Ovary (tissue), 9 donors: ENCODE measurements around the gene SORCS2. TPM values are rescaled to one million over a fixed set of nuclear protein-coding genes. Genes with fewer than 3 reads are reported as not detected.

ENCODE experiments used
- DNase-seq, 5 donors: peaks; one replicate each; pipeline ENCODE4 v3.0.0-alpha.2; 2019 to 2020
- H3K27ac ChIP-seq, 2 donors: fragments of 200-600 bp; one replicate each; pipeline versions ENCODE4 v1.5.1 to v1.8.0; 2019 to 2022
- H3K27me3 ChIP-seq: fragments of 200-600 bp; one replicate; pipeline ENCODE4 v1.8.0; 2022
- H3K36me3 ChIP-seq: fragments of 200-600 bp; sonication (generic); one replicate; pipeline ENCODE4 v1.5.1; 2019
- H3K4me1 ChIP-seq: one replicate; pipeline ENCODE4 v1.8.1; 2013; ENCODE audit warnings: mild to moderate bottlenecking, moderate library complexity; ENCODE audit not compliant: insufficient read depth
- H3K4me3 ChIP-seq: fragments of 200-600 bp; sonication (generic); one replicate; pipeline ENCODE4 v1.5.1; 2017
- H3K9me3 ChIP-seq, 2 donors: fragments of 200-600 bp in 1 of 2; sonication (generic) in 1 of 2; one replicate each; pipeline versions ENCODE4 v1.5.1 to v1.8.1; 2013 to 2019; ENCODE audit warnings: mild to moderate bottlenecking in 1 of 2, moderate library complexity in 1 of 2
- CTCF ChIP-seq, 3 donors: fragments of 450-650 bp in 2 of 3; fragments of 200-600 bp in 1 of 3; IDR thresholded peaks; one replicate each; pipeline versions ENCODE4 v1.5.1 to v1.8.0; 2016 to 2022; ENCODE audit warnings: antibody characterized with exemption in 3 of 3, mild to moderate bottlenecking in 1 of 3
- EP300 ChIP-seq: sonication (generic); formaldehyde crosslinking; IDR thresholded peaks from one replicate; pipeline ENCODE4 v1.6.1; 2017; ENCODE audit warnings: antibody characterized with exemption
- POLR2A ChIP-seq: fragments of 450-650 bp; IDR thresholded peaks from one replicate; pipeline ENCODE4 v1.6.1; 2017; ENCODE audit warnings: antibody characterized with exemption, mild to moderate bottlenecking, moderate library complexity
- WGBS, 3 donors: extraction: QIAGEN DNeasy Blood & Tissue Kit in 1 of 3; methylation state at CpG; one replicate each; pipeline versions ENCODE4 v1.1.5 to v1.1.7; 2013 to 2017; 5-methylcytosine and 5-hydroxymethylcytosine counted together
- intact Hi-C, 4 donors: fragments of 100-400 bp; cut with DNase I; formaldehyde crosslinking; loops; one replicate each; pipeline versions ENCODE4 v1.11.0 to v1.15.1; 2022 to 2023
- polyA plus RNA-seq, 2 donors: library from polyadenylated mRNA; stranded (reverse); fragments of 200-250 nt in 1 of 2; fragments of 350-450 nt in 1 of 2; fragmentation: Illumina TruSeq in 1 of 2; extraction: RNeasy Lipid Tissue Mini Kit (QIAGEN cat#74804) in 1 of 2; gene quantifications; one replicate each; pipeline ENCODE4 v1.2.3, GENCODE V29; 2013 to 2014
- total RNA-seq, 7 donors: library from RNA; depleted of rRNA in 2 of 7; stranded (reverse); fragments of >200 nt in 2 of 7; fragmentation: NEBNext Ultra II Directional in 3 of 7; extraction: Animal tissue kit (Norgen Biotek cat#: 25700) in 3 of 7; gene quantifications; one replicate each; pipeline versions ENCODE4 v1.1.0 to v1.2.4, GENCODE V29; 2016 to 2023
- donor health status: DM: no; HTN: no; CAD: no; lungs with moderate emphysema.
- donor health status: DM: no; HTN: no; CAD: no.
- donor health status: Bipolar disorder and iron deficiency.
- donor health status: DM: yes; HTN: yes; CAD: no.
- donor health status: DM: no; HTN: no; CAD: no.
- donor health status: DM: yes; HTN: yes; CAD: no.

The SORCS2 gene
- total and polyA plus RNA-seq, 9 donors, result 0.60 to 23.9 (median 7.1) TPM

- H3K27me3 ChIP-seq, result no peaks in the 10 kb centered on the region
- TF ChIP-seq CTCF (IDR thresholded peaks at IDR 0.05), result no peak
- TF ChIP-seq EP300, result no peak
- no peak for TF ChIP-seq POLR2A
- H3K27ac ChIP-seq, result peak overlapping the region in 1 of 2 donors; percentile 32
- H3K9me3 ChIP-seq, result no peaks in the 10 kb centered on the region
- WGBS, 3 donors, result 52 to 64% (median 59%) methylated on average over 18 to 22 of the region's 22 CpGs
- no peaks in the 10 kb centered on the region for H3K36me3 ChIP-seq
- intact Hi-C loops, result loop anchor here (2.0 to 5.0 kb wide), 7 partner anchors 105 to 531 kb away; no protein-coding TSS in a partner anchor
- peak overlapping the region; percentile 32 for H3K4me3 ChIP-seq
- H3K4me1 ChIP-seq, result peaks cover 8% of the 10 kb centered on the region
- DNase-seq, result peak in 3 of 5 donors; percentile 37 to 52 (median 47)
Observed at GRCh38 chr4:7191546-7192251, 639 bp upstream of the SORCS2 start.

GRCh38 chr4:7193030-7193958 lies 956 bp downstream of the SORCS2 start:
- H3K4me3 ChIP-seq, result peak overlapping the region; percentile 32
- peak; percentile 52 to 80 (median 73) for DNase-seq
- H3K36me3 ChIP-seq, result no peaks in the 10 kb centered on the region
- no peaks in the 10 kb centered on the region for H3K9me3 ChIP-seq
- H3K27ac ChIP-seq, result peak overlapping the region in 1 of 2 donors; percentile 28
- intact Hi-C loops, result loop anchor here (2.0 to 5.0 kb wide), 6 partner anchors 104 to 529 kb away; no protein-coding TSS in a partner anchor
- H3K4me1 ChIP-seq, result peaks cover 10% of the 10 kb centered on the region
- TF ChIP-seq EP300 (no peak), POLR2A (no peak), CTCF (IDR thresholded peaks at IDR 0.05) (peak in 1 of 3 donors; percentile 16)
- 1 to 3% (median 2%) methylated on average over 40 to 62 of the region's 62 CpGs for WGBS, 3 donors
- H3K27me3 ChIP-seq, result no peaks in the 10 kb centered on the region

- 62 to 68% (median 66%) methylated on average over 6 of the region's 6 CpGs for WGBS, 3 donors
- TF ChIP-seq POLR2A (no peak), CTCF (IDR thresholded peaks at IDR 0.05) (peak in 1 of 3 donors; percentile 33), EP300 (no peak)
- intact Hi-C loops, result loop anchor here (5.0 kb wide), 5 partner anchors 103 to 528 kb away; no protein-coding TSS in a partner anchor
Observed at GRCh38 chr4:7194251-7195140, 2.2 kb downstream of the SORCS2 start.

More at GRCh38 chr4:7194251-7195140, 2.2 kb downstream of the SORCS2 start:
- Histone ChIP-seq H3K27ac (no peak overlapping the region), H3K9me3 (no peaks in the 10 kb centered on the region), H3K27me3 (no peaks in the 10 kb centered on the region), H3K4me1 (peaks cover 15% of the 10 kb centered on the region), H3K36me3 (no peaks in the 10 kb centered on the region), H3K4me3 (no peak overlapping the region)
- peak in 3 of 5 donors; percentile 15 to 63 (median 57) for DNase-seq
